B cell (primary cell): Measurements from ENCODE around the gene NFAT5. TPM values are rescaled to one million over a fixed set of nuclear protein-coding genes. Genes with fewer than 3 reads are reported as not detected.

Experiments
- ATAC-seq: fragments of 200-7000 bp; cut with Tn5 transposase; one replicate; pipeline ENCODE4 v1.10.0; 2021; ENCODE audit warnings: low read depth, mild to moderate bottlenecking, moderate number of reproducible peaks, moderate library complexity
- CTCF ChIA-PET: fragments of 350-600 bp; sonication (Branson Sonifier 250); formaldehyde crosslinking; loops from one replicate; lab custom pipeline; 2021; ENCODE audit warnings: antibody characterized with exemption, inconsistent platforms; lab: Charles Lee
- POLR2A ChIA-PET: fragments of 350-600 bp; sonication (Branson Sonifier 250); formaldehyde crosslinking; loops from one replicate; lab custom pipeline; 2021; ENCODE audit warnings: antibody characterized with exemption; lab: Charles Lee
- DNase-seq: peaks from one replicate; pipeline ENCODE4 v3.0.0; 2013
- H2AFZ ChIP-seq: 2 replicates; pipeline ENCODE4 v1.6.1; 2012; ENCODE audit warnings: mild to moderate bottlenecking, low read depth, low read length; ENCODE audit not compliant: insufficient read depth, poor library complexity, severe bottlenecking
- H3K27ac ChIP-seq, 2 donors: 1 replicate in 1 of 2; 2 replicates in 1 of 2; pipeline ENCODE4 v1.5.1; 2012 to 2013; ENCODE audit warnings: low read length in 2 of 2, mild to moderate bottlenecking in 2 of 2, moderate library complexity in 1 of 2
- H3K27me3 ChIP-seq, 4 experiments: fragments of 200-600 bp in 1 of 4; sonication (generic) in 1 of 4; replicated peaks in 1 of 4; 1 replicate in 2 of 4; 2 replicates in 2 of 4; pipeline versions ENCODE4 v1.6.1 to v1.7.0; 2013 to 2016; ENCODE audit warnings: low read length in 3 of 4, mild to moderate bottlenecking in 2 of 4, mixed read lengths in 1 of 4, moderate library complexity in 1 of 4; ENCODE audit not compliant: insufficient read depth in 4 of 4, control insufficient read depth in 3 of 4; ENCODE audit errors: control extremely low read depth in 1 of 4
- H3K36me3 ChIP-seq, 2 experiments: replicated peaks in 1 of 2; 1 replicate in 1 of 2; 2 replicates in 1 of 2; pipeline versions ENCODE4 v1.6.1 to v1.7.1; 2013; ENCODE audit warnings: low read length in 1 of 2; ENCODE audit not compliant: insufficient read depth in 2 of 2, control insufficient read depth in 1 of 2; ENCODE audit errors: control extremely low read depth in 1 of 2, extremely low read depth in 1 of 2
- H3K4me1 ChIP-seq, 2 donors: fragments of 200-600 bp in 1 of 2; sonication (generic) in 1 of 2; 1 replicate in 1 of 2; 2 replicates in 1 of 2; pipeline versions ENCODE4 v1.5.1 to v1.6.1; 2013 to 2017; ENCODE audit warnings: low read length in 2 of 2; ENCODE audit not compliant: control insufficient read depth in 2 of 2, insufficient read depth in 2 of 2
- H3K4me2 ChIP-seq: replicated peaks from 2 replicates; pipeline ENCODE3; 2012; ENCODE audit warnings: mild to moderate bottlenecking, low read depth, low read length; ENCODE audit not compliant: poor library complexity, severe bottlenecking
- H3K4me3 ChIP-seq, 5 experiments: fragments of 200-600 bp in 1 of 5; sonication (generic) in 1 of 5; 1 replicate in 3 of 5; 2 replicates in 2 of 5; pipeline versions ENCODE4 v1.5.1 to v1.7.0; 2011 to 2016; ENCODE audit warnings: low read length in 4 of 5, mild to moderate bottlenecking in 4 of 5, low read depth in 2 of 5, control low read depth in 1 of 5, moderate library complexity in 1 of 5; ENCODE audit not compliant: insufficient read depth in 1 of 5; ENCODE audit errors: control extremely low read depth in 1 of 5, extremely low read depth in 1 of 5
- H3K79me2 ChIP-seq: fragments of 200-600 bp; sonication (generic); one replicate; pipeline ENCODE4 v1.6.0; 2016; ENCODE audit warnings: low read length; ENCODE audit not compliant: control insufficient read depth, insufficient read depth
- H3K9ac ChIP-seq: fragments of 200-600 bp; sonication (generic); 2 replicates; pipeline ENCODE4 v1.6.1; 2017; ENCODE audit warnings: mild to moderate bottlenecking, low read length, moderate library complexity
- H3K9me3 ChIP-seq, 3 donors: one replicate each; pipeline versions ENCODE4 v1.6.1 to v1.7.1; 2013; ENCODE audit warnings: low read length in 2 of 3; ENCODE audit not compliant: control insufficient read depth in 2 of 3, insufficient read depth in 1 of 3; ENCODE audit errors: control extremely low read depth in 1 of 3
- H4K20me1 ChIP-seq: 2 replicates; pipeline ENCODE4 v1.6.0; 2012; ENCODE audit warnings: mild to moderate bottlenecking, low read length; ENCODE audit not compliant: insufficient read depth, control insufficient read depth, poor library complexity, severe bottlenecking
- H3K27ac Mint-ChIP-seq: one replicate; pipeline ENCODE4 v1.8.0; 2021; ENCODE audit warnings: mixed read lengths
- H3K27me3 Mint-ChIP-seq: one replicate; pipeline ENCODE4 v1.8.0; 2021; ENCODE audit warnings: mixed read lengths
- H3K4me1 Mint-ChIP-seq: one replicate; pipeline ENCODE4 v1.8.0; 2021; ENCODE audit warnings: mixed read lengths
- H3K4me3 Mint-ChIP-seq: one replicate; pipeline ENCODE4 v1.8.0; 2021; ENCODE audit warnings: mixed read lengths
- H3K9me3 Mint-ChIP-seq: one replicate; pipeline ENCODE4 v1.8.0; 2022; ENCODE audit warnings: mixed read lengths; ENCODE audit not compliant: insufficient read depth
- EZH2 ChIP-seq: IDR thresholded peaks from 2 replicates; pipeline ENCODE4 v1.6.1; 2012; ENCODE audit warnings: borderline replicate concordance, low read depth, mild to moderate bottlenecking, moderate library complexity, low read length; ENCODE audit not compliant: insufficient read depth, poor library complexity, severe bottlenecking
- WGBS: methylation state at CpG from one replicate; pipeline ENCODE4 v1.1.5; 2013; ENCODE audit warnings: missing lambda C conversion rate; ENCODE audit not compliant: insufficient coverage; 5-methylcytosine and 5-hydroxymethylcytosine counted together
- intact Hi-C: fragments of 100-400 bp; cut with micrococcal nuclease; formaldehyde crosslinking; loops from one replicate; pipeline ENCODE4 v1.10.0; 2022
- polyA plus RNA-seq: library from polyadenylated mRNA; depleted of rRNA; stranded (reverse); fragments of >200 nt; gene quantifications from 2 replicates; pipeline ENCODE4 v1.2.3, GENCODE V29; 2012
- total RNA-seq, 2 donors: library from RNA; stranded (reverse); fragments of 120-200 nt in 1 of 2; gene quantifications; 1 replicate in 1 of 2; 2 replicates in 1 of 2; pipeline versions ENCODE4 v1.2.3 to v1.2.4, GENCODE V29; 2013 to 2022
- TF ChIP-seq, protein P1 (sequence below): fragments of 200-600 bp; IDR thresholded peaks from one replicate; pipeline ENCODE4 v1.8.0; 2022; ENCODE audit warnings: antibody characterized with exemption, mild to moderate bottlenecking

Gene NFAT5
- total and polyA plus RNA-seq, 2 donors (not counting 1 experiment from before 2014, with no cell fraction given), result 6.3 to 50.0 TPM

DNA sequence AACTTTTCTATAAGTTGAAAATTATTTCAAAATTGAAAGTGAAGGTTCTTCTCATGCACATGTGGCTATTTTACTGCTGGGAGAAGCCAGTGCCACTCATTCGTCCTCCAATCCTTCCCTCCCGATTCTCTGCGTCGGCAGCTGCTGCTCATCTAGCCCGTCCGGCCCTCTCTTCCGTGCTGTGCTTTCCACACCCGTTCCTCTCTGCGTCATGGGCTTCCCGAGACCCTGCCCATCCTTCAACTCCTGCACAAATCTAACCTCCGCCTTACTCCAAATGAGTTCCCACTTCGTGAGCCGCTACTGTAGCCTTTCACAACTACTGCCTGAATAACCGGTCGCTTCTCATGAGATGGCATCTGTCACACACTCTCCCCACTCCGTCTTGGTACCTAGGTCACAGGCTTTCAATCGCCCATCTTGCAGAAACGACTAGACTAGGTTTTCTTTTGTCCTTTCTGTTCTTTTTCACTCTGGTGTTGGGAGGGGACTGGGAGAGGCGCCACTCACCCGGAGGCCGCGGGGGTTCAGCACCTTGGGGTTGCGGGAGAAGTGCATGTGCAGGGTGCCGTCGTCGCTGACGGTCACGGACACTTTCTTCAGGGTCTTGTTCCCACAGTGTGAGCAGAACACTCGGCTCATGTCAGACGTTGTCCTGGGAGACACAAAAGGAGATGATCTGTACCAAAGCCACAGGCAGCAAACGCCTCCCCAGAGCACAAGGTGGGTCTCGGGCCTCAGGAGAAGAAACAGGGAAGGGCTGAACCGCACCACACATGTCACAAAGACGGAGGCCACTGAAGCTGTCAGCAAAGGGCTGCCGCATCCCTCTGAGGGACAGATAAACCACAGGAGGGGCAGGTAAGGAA lies 178.8 kb downstream of the NFAT5 start:
- POLR2A ChIA-PET, result no interaction called here
- ATAC-seq (no peak), DNase-seq (no peak)
- WGBS, result 97% methylated on average over 32 of the region's 35 CpGs
- no peaks in the 10 kb centered on the region for H3K27me3 ChIP-seq
- TF ChIP-seq EZH2, result no peak
- TF ChIP-seq, protein P1, sequence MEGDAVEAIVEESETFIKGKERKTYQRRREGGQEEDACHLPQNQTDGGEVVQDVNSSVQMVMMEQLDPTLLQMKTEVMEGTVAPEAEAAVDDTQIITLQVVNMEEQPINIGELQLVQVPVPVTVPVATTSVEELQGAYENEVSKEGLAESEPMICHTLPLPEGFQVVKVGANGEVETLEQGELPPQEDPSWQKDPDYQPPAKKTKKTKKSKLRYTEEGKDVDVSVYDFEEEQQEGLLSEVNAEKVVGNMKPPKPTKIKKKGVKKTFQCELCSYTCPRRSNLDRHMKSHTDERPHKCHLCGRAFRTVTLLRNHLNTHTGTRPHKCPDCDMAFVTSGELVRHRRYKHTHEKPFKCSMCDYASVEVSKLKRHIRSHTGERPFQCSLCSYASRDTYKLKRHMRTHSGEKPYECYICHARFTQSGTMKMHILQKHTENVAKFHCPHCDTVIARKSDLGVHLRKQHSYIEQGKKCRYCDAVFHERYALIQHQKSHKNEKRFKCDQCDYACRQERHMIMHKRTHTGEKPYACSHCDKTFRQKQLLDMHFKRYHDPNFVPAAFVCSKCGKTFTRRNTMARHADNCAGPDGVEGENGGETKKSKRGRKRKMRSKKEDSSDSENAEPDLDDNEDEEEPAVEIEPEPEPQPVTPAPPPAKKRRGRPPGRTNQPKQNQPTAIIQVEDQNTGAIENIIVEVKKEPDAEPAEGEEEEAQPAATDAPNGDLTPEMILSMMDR, result no peak
- no peaks in the 10 kb centered on the region for H3K9me3 ChIP-seq
- H3K27me3 Mint-ChIP-seq, result no peaks in the 10 kb centered on the region
- H2AFZ ChIP-seq, result no peak overlapping the region
- H3K79me2 ChIP-seq, result peaks cover 9% of the 10 kb centered on the region
- no peaks in the 10 kb centered on the region for H3K4me1 Mint-ChIP-seq
- no peaks in the 10 kb centered on the region for H3K9me3 Mint-ChIP-seq
- no peak overlapping the region for H3K27ac ChIP-seq
- H3K4me3 ChIP-seq, result no peak overlapping the region
- no peak overlapping the region for H3K9ac ChIP-seq
- intact Hi-C loops, result no loop called here
- peaks cover 12% of the 10 kb centered on the region for H4K20me1 ChIP-seq
- H3K4me3 Mint-ChIP-seq, result no peak overlapping the region
- CTCF ChIA-PET, result no interaction called here
- no peaks in the 10 kb centered on the region for H3K4me1 ChIP-seq
- H3K27ac Mint-ChIP-seq, result no peak overlapping the region
- H3K4me2 ChIP-seq, result no peak overlapping the region
- peaks cover 3 to 80% of the 10 kb centered on the region in 2 experiments for H3K36me3 ChIP-seq

DNA sequence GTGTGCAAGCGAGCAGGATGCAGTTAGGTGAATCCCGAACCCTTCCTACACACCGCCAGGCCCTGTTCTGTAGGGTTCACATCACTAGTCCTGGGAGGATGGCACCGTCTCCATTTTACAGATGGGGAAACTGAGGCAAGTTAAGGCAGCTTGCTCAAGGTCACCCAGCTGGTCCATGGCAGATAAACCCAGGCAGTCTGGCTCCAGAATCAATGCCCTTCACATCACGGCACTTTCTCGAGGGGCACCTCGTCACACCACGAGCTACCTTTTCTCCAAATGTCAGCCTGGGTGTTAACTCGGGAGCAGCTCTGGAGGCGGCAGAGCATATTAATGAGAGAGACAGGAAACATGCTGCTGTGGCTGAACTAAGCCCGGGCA lies 179.5 kb downstream of the NFAT5 start:
- no peaks in the 10 kb centered on the region for H3K4me1 ChIP-seq
- Mint-ChIP-seq H3K27ac (no peak overlapping the region), H3K4me1 (no peaks in the 10 kb centered on the region), H3K4me3 (no peak overlapping the region), H3K9me3 (no peaks in the 10 kb centered on the region), H3K27me3 (no peaks in the 10 kb centered on the region)
- H3K9ac ChIP-seq, result no peak overlapping the region
- H3K36me3 ChIP-seq, result peaks cover 1 to 84% of the 10 kb centered on the region in 2 experiments
- POLR2A ChIA-PET, result no interaction called here
- H3K4me2 ChIP-seq, result no peak overlapping the region
- H3K27me3 ChIP-seq, result no peaks in the 10 kb centered on the region
- intact Hi-C loops, result no loop called here
- H3K9me3 ChIP-seq, result no peaks in the 10 kb centered on the region
- H3K27ac ChIP-seq, result no peak overlapping the region
- no peak for TF ChIP-seq EZH2
- TF ChIP-seq, protein P1, result no peak
- CTCF ChIA-PET, result no interaction called here
- DNase-seq, result no peak
- no peak for ATAC-seq
- H3K4me3 ChIP-seq, result no peak overlapping the region
- H3K79me2 ChIP-seq, result peaks cover 9% of the 10 kb centered on the region
- no peak overlapping the region for H2AFZ ChIP-seq
- WGBS, result 87% methylated on average over 9 of the region's 11 CpGs
- peaks cover 12% of the 10 kb centered on the region for H4K20me1 ChIP-seq
